ENCODE results near the gene CHL1.
A peak's percentile ranks its signal among the peaks of the same experiment; 100 is the strongest.

The CHL1 gene

DNA sequence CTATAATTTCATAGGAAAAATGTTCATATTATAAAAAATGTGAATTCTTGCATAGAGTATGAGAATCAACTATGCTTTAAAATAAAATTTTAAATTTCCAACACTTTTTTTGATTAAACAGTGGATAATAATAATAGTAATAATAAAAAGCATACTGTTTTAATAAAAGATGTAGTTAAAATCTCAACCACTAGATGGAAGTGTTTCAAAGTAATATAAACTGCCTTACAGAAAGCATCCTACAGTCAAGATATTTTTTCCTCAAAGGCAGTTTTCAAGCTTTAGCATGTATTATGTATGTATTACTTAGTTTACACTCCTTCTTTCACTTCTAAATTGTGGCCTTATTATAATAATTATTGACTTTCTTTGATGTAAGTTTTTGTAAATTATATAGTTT, 217.5 kb downstream of the CHL1 start:
- peak; percentile 12 for DNase-seq

DNA sequence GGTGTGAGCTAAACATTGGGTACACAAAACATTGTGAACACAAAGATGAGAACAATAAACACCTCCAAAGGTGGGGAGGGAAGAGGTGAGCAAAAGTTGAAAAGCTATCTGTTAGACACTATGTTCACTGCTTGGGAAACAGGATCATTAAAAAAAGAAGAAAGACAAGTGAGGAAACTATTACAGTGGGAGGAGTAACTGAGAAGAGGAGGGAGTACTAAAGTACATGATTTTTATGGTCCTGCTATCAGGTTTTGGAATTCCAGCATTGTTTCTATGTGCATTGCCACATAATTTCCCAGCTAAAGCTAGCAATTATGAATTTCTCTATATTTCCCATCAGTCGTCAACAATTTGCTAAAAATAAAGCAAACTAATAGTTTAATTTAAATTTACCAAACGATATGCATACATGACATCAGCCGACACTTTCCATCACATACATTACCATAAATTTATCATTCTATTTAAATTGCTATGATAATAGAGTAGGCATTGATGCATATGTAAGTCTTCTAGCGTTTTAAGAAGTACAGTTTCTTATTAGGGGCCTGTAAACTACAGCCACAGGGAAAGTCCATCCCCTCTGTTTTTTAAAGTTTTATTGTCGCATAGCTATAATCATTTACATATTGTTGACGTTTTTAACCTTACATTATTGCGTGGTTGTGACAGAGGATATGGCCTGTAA, 221.8 kb downstream of the CHL1 start:
- DNase-seq, result no peak

- DNase-seq, result no peak
These were observed 224.0 kb downstream of the CHL1 start for GRCh38 chr3:420584-420983.

- DNase-seq, result no peak
These were observed 228.5 kb downstream of the CHL1 start for GRCh38 chr3:425079-425478.

GRCh38 chr3:426072-426471, 229.5 kb downstream of the CHL1 start:
- no peak for DNase-seq

GRCh38 chr3:427128-427527, 230.6 kb downstream of the CHL1 start:
- DNase-seq, result no peak

- no peak for DNase-seq
These were observed 233.6 kb downstream of the CHL1 start for GRCh38 chr3:430186-430585.

DNA sequence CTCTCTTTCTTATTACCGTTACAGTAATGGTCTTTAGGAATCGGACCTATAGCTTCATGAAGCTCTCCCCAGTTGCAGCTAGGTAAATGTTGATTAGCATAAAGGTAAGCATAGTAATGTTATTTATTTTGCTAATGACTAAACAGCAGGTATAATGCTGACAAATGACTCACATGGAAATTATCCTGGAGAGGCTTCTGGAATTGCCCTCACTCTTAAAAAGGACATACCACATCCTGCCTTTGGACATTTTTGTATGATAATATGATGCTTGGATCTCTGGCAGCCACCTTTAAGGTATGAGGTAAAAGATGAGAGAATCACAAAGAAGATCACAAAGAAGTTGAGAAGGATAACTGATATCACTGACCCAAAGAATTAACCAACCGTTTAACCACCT, 238.6 kb downstream of the CHL1 start:
- no peak for DNase-seq

- DNase-seq, result no peak
These were observed 239.5 kb downstream of the CHL1 start for GRCh38 chr3:436053-436452.

GRCh38 chr3:440826-441225, 244.3 kb downstream of the CHL1 start:
- DNase-seq, result no peak

GRCh38 chr3:445960-446359, 249.4 kb downstream of the CHL1 start:
- no peak for DNase-seq

DNA sequence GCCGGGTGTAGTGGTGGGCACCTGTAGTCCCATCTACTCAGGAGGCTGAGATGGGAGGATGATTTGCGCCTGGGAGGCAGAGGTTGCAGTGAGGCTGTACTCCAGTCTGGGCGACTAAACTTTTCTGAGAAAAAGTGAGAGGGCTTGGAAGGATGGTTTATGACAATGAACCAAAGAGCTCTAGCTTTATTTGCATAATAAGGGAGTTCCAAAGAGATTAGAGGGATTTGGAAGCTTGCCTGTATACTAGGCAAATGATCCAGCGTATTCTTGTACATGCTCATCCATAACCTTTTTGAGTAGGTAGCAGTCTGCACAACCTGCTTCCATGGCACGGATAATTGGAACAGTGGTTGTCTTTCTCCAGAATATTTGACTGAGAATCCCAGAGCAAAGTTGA, 251.1 kb downstream of the CHL1 start:
- DNase-seq, result no peak

GRCh38 chr3:449711-450110, 253.1 kb downstream of the CHL1 start:
- no peak for DNase-seq

DNA sequence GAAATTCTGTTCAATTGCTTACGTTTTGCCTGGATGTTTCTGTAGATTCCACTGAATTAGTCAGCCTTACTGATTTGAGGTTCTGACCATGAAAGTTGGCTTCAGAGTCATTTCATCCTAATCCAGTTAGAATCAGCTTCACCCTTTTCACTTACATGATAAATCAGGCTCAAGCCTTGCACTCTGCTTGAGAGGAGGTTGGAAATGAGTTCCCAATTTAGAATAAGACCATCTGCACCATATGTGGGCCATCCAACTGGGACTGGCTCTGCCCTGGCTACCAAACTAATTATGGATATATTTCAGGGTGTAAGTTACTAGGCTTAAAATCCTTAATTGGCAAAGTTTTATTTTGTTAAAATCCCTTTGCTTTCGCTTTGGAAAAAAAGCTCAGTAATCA, 255.7 kb downstream of the CHL1 start:
- DNase-seq, result no peak

- DNase-seq, result no peak
These were observed 256.5 kb downstream of the CHL1 start for GRCh38 chr3:453106-453505.

DNA sequence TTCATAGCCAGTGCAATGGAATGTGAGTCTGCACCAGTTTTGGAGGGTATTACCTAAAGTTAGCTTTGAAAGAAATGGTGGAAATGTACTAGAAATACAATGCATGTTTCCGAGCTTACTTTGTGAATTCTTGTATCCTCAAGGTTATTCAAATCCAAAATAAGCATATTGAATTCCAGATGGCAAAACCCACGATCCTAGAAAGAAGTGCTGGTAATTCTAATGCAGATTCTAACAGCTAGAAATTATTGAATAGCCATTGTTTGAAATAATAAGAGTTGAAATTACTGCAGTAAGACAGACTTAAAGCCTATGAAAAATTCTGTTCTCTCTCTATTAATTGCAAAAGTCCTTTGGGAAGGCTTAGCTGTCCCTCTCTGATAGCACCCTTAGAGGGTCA, 258.4 kb downstream of the CHL1 start:
- no peak for DNase-seq

- no peak for DNase-seq
These were observed 261.6 kb downstream of the CHL1 start for GRCh38 chr3:458124-458523.

DNA sequence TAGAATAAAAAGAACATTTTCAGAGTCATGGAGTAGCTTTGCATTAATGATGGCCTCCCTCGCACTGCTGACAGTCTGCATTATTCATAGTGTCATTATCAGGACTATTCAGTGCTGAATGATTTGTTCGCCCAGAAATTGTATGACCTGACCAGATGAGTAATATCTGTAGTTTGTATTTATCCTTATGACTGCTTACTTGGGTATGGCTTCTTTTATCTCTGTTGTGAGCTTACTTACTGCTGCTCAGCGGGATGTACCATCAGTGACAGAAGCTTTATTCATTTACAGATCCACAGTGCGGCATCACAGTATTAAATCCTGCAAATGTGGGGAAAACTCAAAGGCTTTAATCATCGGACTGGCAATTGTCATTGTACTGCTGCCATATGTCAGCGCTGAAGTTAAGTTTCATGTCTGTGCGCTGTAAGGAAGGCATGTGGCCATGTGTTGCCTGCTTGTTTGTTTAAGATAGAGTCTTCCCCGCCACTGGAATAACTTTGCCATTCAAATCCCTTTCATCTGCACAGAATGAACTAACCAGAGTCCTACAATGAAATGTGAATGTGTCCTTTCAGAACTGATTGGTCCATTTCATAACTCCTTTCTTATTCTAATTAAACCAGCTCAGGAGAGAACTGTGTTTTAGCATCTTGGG, 262.2 kb downstream of the CHL1 start:
- no peak for DNase-seq
